ENCODE data around the gene TBK1. TPM values are rescaled to one million over a fixed set of nuclear protein-coding genes. Genes with fewer than 3 reads are reported as not detected.

The TBK1 gene
- total and polyA plus RNA-seq, 2 of the 13 experiments (the other 11 are each of a cell fraction or from before 2014, with no cell fraction given) = 10.3 to 25.2 TPM

GRCh38 chr12:64451687-64452558 lies at the start of gene TBK1 (continued):
- no peak for TF ChIP-seq ZNF800 (CRISPR knock-in tag; IDR thresholded peaks at IDR 0.05)
- peak; percentile 68; the same call in 1 of the 2 replicates for TF ChIP-seq UBTF (CRISPR knock-in tag; IDR thresholded peaks at IDR 0.05)
- TF ChIP-seq GATAD1 (CRISPR knock-in tag; IDR thresholded peaks at IDR 0.05) = peak; percentile 56
- TF ChIP-seq SNAI1 (CRISPR knock-in tag; IDR thresholded peaks at IDR 0.05; ENCODE audit: borderline replicate concordance) = no peak
- TF ChIP-seq ZSCAN31 (CRISPR knock-in tag; IDR thresholded peaks at IDR 0.05; ENCODE audit: low read depth) = peak; percentile 86; the same call in 1 of the 2 replicates
- no peak for TF ChIP-seq CAMTA2 (CRISPR knock-in tag; IDR thresholded peaks at IDR 0.05; ENCODE audit: borderline replicate concordance)
- no peak for TF ChIP-seq NCOR1 (IDR thresholded peaks at IDR 0.05; ENCODE audit: borderline replicate concordance, low read length)
- no peak; the same call in 1 of the 2 replicates for TF ChIP-seq ZNF772 (CRISPR knock-in tag; IDR thresholded peaks at IDR 0.05)
- TF ChIP-seq CBX5 (CRISPR knock-in tag; IDR thresholded peaks at IDR 0.05; ENCODE audit: borderline replicate concordance) = no peak
- TF ChIP-seq GTF2F1 (IDR thresholded peaks at IDR 0.05; ENCODE audit: low read length) = no peak
- TF ChIP-seq ZC3H13 (CRISPR knock-in tag; IDR thresholded peaks at IDR 0.05) = peak; percentile 67; the same call in 1 of the 2 replicates
- TF ChIP-seq HDAC6 (IDR thresholded peaks at IDR 0.05; ENCODE audit: low read depth, low read length) = no peak
- TF ChIP-seq ZNF777 (CRISPR knock-in tag; IDR thresholded peaks at IDR 0.05) = peak; percentile 68
- no peak; the same call in 1 of the 2 replicates for TF ChIP-seq HIVEP1 (CRISPR knock-in tag; IDR thresholded peaks at IDR 0.05)
- TF ChIP-seq MYPOP (CRISPR knock-in tag; IDR thresholded peaks at IDR 0.05) = peak; percentile 48; the same call in 1 of the 2 replicates
- TF ChIP-seq CREB1 (IDR thresholded peaks at IDR 0.05) = no peak
- TF ChIP-seq CREB1 (CRISPR knock-in tag; IDR thresholded peaks at IDR 0.05) = no peak
- no peak for TF ChIP-seq ZBTB49 (CRISPR knock-in tag; IDR thresholded peaks at IDR 0.05; ENCODE audit: borderline replicate concordance)
- no peak for TF ChIP-seq JUND (CRISPR knock-in tag; IDR thresholded peaks at IDR 0.05)
- TF ChIP-seq MZF1 (CRISPR knock-in tag; IDR thresholded peaks at IDR 0.05; ENCODE audit: borderline replicate concordance) = 0 out of 2 replicates have a peak, but pooled peaks have one; percentile 22
- TF ChIP-seq ZFYVE20 (CRISPR knock-in tag; IDR thresholded peaks at IDR 0.05; ENCODE audit: borderline replicate concordance, low read depth) = no peak
- TF ChIP-seq MIER3 (CRISPR knock-in tag; IDR thresholded peaks at IDR 0.05; ENCODE audit: borderline replicate concordance) = no peak
